ENCODE results near the gene A1CF. TPM values are rescaled to one million over a fixed set of nuclear protein-coding genes. Genes with fewer than 3 reads are reported as not detected.

The A1CF gene
- total and polyA plus RNA-seq, 2 experiments from 2014 or later: 0.05 TPM; not detected in 1

DNA sequence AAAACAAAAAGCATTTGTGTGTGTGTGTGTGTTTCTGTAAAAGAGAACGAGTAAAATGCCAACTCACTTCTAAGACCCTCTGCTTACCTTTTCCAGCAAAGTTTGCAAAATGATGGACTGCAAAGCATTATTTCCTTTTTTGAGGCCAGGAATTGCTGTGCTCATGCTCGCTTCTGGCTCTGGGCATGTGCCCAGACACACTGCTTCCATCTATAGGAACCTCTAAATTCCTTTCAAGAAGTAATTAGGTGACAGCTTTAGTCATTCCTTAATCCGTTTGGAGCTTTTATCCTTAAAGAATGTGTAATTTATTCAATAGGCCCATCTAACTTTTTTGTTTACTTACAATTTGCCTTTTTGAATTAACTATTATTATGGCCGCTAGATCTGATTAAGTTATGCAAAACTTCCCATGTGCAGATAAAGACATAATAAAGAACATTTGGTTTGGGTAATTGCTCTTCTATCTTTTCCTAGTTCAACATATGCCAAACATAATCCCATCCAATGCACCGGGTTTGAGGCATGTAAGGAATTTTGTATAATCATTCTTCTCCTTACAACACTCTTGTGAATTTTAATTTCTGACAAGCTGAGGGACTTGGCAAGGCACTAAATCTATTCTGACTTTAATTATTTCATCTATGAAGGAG is 34.7 kb downstream of the A1CF start:
- H2AFZ ChIP-seq: no peak overlapping the region
- no peak overlapping the region for H3K4me2 ChIP-seq
- no peaks in the 10 kb centered on the region for H3K79me2 ChIP-seq (replicated peaks; ENCODE audit: insufficient read depth)
- Mint-ChIP-seq H3K9me3 (no peaks in the 10 kb centered on the region), H3K4me3 (no peak overlapping the region), H3K4me1 (peaks cover 12% of the 10 kb centered on the region; the same call in 2 of the 3 replicates), H3K27me3 (ENCODE audit: insufficient read depth, low read depth, poor library complexity) (no peaks in the 10 kb centered on the region), H3K36me3 (ENCODE audit: low read depth) (no peaks in the 10 kb centered on the region), H3K27ac (no peak overlapping the region)
- H3F3A ChIP-seq (replicated peaks; ENCODE audit: low read depth): no peaks in the 10 kb centered on the region
- ATAC-seq: no peak
- DNase-seq (ENCODE audit: low spot score): no peak
- H3K27ac ChIP-seq (ENCODE audit: low read depth): no peak overlapping the region
- no peaks in the 10 kb centered on the region for H3K27me3 ChIP-seq (ENCODE audit: insufficient read depth)
- no peaks in the 10 kb centered on the region for H3K9me2 ChIP-seq (ENCODE audit: insufficient read depth)
- TF ChIP-seq REST (IDR thresholded peaks at IDR 0.05; ENCODE audit: unreplicated experiment) (no peak), EZH2 (IDR thresholded peaks at IDR 0.05; ENCODE audit: low read depth, unreplicated experiment) (no peak), CREB1 (CRISPR knock-in tag; IDR thresholded peaks at IDR 0.05; ENCODE audit: low read depth) (no peak), ZNF331 (CRISPR knock-in tag; IDR thresholded peaks at IDR 0.05; ENCODE audit: low read depth) (no peak), ZNF114 (CRISPR knock-in tag; IDR thresholded peaks at IDR 0.05) (no peak), NANOG (IDR thresholded peaks at IDR 0.05; ENCODE audit: borderline replicate concordance) (no peak), JUNB (IDR thresholded peaks at IDR 0.05; ENCODE audit: unreplicated experiment) (no peak), ZNF462 (CRISPR knock-in tag; IDR thresholded peaks at IDR 0.05) (no peak)
- TF ChIP-seq, protein P1, sequence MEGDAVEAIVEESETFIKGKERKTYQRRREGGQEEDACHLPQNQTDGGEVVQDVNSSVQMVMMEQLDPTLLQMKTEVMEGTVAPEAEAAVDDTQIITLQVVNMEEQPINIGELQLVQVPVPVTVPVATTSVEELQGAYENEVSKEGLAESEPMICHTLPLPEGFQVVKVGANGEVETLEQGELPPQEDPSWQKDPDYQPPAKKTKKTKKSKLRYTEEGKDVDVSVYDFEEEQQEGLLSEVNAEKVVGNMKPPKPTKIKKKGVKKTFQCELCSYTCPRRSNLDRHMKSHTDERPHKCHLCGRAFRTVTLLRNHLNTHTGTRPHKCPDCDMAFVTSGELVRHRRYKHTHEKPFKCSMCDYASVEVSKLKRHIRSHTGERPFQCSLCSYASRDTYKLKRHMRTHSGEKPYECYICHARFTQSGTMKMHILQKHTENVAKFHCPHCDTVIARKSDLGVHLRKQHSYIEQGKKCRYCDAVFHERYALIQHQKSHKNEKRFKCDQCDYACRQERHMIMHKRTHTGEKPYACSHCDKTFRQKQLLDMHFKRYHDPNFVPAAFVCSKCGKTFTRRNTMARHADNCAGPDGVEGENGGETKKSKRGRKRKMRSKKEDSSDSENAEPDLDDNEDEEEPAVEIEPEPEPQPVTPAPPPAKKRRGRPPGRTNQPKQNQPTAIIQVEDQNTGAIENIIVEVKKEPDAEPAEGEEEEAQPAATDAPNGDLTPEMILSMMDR (conservative IDR thresholded peaks at IDR 0.05; ENCODE audit: low read depth in 2 of 2): no peak
- H3K4me1 ChIP-seq (ENCODE audit: insufficient read depth): peaks cover 7% of the 10 kb centered on the region
- H3K4me3 ChIP-seq: no peak overlapping the region
- H4K20me1 ChIP-seq (replicated peaks; ENCODE audit: insufficient read depth): no peaks in the 10 kb centered on the region
- H3K36me3 ChIP-seq (ENCODE audit: insufficient read depth): no peaks in the 10 kb centered on the region
